ENCODE data around the gene EMC8.
"Not testable (repeated sequence)": the region's sequence is repeated elsewhere in the genome, so short reads cannot be mapped to it uniquely, and the experiment has no call there.

EMC8 gene

DNA sequence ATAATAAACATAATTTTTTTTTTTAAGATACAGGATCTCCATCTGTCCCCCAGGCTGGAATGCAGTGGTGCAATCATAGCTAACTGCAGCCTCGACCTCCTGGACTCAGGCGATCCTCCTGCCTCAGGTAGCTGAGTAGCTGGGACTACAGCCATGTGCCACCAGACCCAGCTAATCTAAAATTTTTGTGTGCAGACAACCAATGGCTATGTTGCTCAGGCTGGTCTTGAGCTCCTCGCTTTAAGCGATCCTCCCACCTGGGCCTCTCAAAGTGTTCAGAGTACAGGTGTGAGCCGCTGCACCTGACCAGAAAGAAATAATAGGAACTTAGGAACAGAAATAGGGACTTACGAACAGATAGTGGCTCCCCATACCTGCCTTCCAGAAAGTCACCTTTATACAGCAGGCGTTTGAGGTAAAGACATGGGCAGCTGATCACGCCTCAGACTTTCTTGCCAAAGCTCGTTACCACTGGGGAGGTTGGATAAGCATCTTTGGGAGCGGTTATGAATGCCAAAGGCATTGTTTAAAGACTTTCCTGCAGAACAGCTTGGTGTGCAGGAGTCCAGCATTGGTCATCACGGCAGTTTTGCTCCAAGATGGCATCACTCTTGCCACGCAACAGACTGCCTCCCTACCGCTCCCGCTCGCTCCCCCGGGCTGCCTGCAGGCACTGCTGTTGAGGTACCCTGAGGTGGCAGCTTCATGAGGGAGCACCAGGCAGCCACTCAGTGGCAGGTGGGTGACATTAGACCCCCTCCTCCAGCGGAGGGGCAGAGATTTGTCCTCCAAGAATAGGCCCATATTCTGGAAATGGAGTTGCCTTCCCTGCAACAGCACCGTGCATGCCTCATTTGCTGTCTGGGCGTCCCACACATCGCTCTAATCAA lies 13.7 kb upstream of the EMC8 start:
- Mint-ChIP-seq H3K9me3 (no peaks in the 10 kb centered on the region), H3K4me1 (no peaks in the 10 kb centered on the region), H3K27me3 (peaks cover 51% of the 10 kb centered on the region), H3K36me3 (no peaks in the 10 kb centered on the region), H3K27ac (no peak overlapping the region), H3K4me3 (no peak overlapping the region)
- CTCF ChIA-PET, result no interaction called here
- DNase-seq, result no peak

DNA sequence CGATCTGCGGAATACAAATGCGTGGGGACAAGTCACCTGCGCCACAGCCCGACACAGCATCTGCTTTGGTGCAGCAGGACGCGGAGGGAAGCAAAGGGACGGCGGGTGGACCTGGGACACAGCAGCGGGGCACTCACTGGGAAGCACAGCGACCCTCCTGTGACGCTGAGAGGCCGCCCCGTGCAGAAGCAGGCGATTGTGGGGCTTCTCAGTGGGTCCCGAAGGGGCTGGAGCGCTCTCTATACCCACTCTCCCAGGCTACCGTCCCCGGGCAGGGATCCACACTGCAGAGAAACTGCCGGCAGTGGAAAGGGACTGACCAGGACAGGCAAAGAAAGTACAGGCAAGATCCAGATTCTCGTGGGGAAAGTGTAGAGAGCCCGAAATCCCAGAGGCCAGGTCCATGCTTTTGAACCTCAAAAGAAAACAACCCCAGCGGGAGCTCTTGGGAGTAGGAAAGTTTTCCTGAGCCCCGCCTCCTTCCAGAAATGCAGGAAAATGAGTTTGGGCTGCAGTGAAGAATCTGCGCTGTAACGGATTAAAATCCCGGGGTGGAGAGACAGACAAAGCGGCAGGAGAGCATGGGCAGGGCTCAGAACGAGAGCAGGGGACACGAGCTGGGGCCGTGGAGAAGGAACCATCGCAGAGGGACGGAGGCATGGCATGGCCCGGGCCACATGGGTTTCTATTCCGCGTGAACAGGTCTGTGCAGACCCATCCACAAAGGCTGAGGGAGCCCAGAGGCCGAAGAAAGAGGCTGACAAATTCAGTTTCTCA lies 12.9 kb upstream of the EMC8 start:
- H3K4me1 Mint-ChIP-seq, result no peaks in the 10 kb centered on the region
- CTCF ChIA-PET, result no interaction called here
- no peaks in the 10 kb centered on the region for H3K36me3 Mint-ChIP-seq

DNA sequence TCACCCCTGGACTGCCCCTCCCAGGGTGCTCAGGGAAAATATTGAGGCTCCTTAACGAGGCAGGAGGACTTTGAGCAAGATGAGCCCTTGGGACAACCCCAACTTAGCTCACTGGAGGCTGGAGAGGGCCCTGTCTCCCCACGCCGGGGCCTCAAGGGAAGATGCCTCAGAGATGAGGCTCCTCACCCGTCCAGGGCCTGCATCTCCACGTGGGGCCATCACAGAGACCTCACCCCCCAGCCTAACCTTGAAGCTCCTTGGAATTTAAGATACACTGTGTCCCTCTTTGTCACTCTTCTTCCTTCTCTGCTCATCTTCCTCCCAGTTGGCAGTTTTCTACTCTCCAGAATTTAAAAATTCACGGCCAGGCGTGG lies 11.4 kb upstream of the EMC8 start:
- no peak for DNase-seq
- Mint-ChIP-seq H3K36me3 (peaks cover 11% of the 10 kb centered on the region), H3K9me3 (no peaks in the 10 kb centered on the region), H3K27ac (no peak overlapping the region), H3K4me1 (no peaks in the 10 kb centered on the region), H3K27me3 (peaks cover 49% of the 10 kb centered on the region), H3K4me3 (no peak overlapping the region)
- CTCF ChIA-PET, result interaction anchor here (0.7 to 1.0 kb wide), 2 partner anchors 9 to 177 kb away, joined by 3 to 5 read pairs; no protein-coding TSS in a partner anchor

More for the DNA sequence above, 12.9 kb upstream of the EMC8 start:
- Mint-ChIP-seq H3K4me3 (no peak overlapping the region), H3K9me3 (no peaks in the 10 kb centered on the region), H3K27ac (no peak overlapping the region), H3K27me3 (peaks cover 49% of the 10 kb centered on the region)
- no peak for DNase-seq

DNA sequence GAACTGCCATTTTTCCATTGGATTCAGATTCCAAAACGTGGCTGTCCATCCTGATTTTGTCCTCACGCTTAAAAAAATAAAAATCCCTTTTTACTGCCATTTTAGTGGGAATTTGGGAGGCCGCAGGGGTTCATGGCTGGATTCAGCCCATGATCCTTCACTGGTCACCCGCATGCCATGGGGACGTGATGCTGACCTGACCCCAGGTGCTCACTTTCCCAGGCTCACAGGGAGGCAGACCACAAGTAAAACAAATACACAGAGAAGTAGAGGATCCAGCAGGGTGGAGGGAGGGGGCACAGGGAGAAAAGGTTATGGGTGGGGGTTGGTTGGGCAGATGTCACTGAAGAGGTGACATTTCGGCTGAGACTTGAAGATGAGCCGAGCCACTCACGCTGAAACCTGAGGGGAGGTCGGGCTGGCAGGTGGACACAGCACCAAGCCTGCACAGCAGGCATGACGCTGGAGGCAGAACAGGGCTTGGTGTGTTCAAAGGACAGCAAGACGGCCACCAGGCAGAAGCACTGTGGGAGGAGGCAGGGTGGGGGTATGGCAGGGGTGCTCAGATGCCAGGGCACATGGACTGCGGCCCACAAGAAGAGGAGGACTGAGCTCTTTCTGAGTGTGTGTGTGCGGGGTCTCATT lies 10.9 kb upstream of the EMC8 start:
- H3K4me1 Mint-ChIP-seq, result no peaks in the 10 kb centered on the region
- no peak overlapping the region for H3K27ac Mint-ChIP-seq
- no peak overlapping the region for H3K4me3 Mint-ChIP-seq

DNA sequence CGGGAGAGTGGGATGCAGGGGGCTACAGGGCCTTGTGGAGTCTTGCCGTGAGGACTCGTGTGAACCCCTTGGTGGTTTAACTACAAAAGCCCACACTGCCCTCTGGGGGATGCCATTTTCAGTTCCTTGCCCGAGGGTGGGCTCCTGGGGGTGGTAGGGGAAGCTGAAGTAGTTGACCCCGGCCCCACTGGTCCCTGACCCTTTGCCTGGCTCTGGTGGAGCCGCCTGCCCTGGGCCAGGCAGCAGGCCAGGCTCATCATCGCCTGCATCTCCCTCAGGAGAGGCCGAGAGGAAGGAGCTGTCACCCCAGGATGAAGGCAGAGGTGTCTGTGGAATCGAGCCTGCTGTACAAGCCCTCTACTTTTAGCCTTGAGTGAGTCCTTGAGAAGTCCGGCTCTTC lies 10.3 kb upstream of the EMC8 start:
- Mint-ChIP-seq H3K4me3 (no peak overlapping the region), H3K27me3 (peaks cover 47% of the 10 kb centered on the region), H3K27ac (no peak overlapping the region), H3K36me3 (peaks cover 21% of the 10 kb centered on the region), H3K4me1 (no peaks in the 10 kb centered on the region), H3K9me3 (no peaks in the 10 kb centered on the region)
- CTCF ChIA-PET, result interaction anchor here (1.0 kb wide), 1 partner anchor 10 kb away, joined by 5 read pairs; no protein-coding TSS in a partner anchor
- DNase-seq, result no peak

More for the DNA sequence above, 10.9 kb upstream of the EMC8 start:
- H3K9me3 Mint-ChIP-seq, result no peaks in the 10 kb centered on the region
- peaks cover 49% of the 10 kb centered on the region for H3K27me3 Mint-ChIP-seq
- CTCF ChIA-PET, result interaction anchor here (0.7 to 1.0 kb wide), 2 partner anchors 9 to 178 kb away, joined by 3 to 5 read pairs; no protein-coding TSS in a partner anchor
- DNase-seq, result no peak
- peaks cover 15% of the 10 kb centered on the region for H3K36me3 Mint-ChIP-seq

DNA sequence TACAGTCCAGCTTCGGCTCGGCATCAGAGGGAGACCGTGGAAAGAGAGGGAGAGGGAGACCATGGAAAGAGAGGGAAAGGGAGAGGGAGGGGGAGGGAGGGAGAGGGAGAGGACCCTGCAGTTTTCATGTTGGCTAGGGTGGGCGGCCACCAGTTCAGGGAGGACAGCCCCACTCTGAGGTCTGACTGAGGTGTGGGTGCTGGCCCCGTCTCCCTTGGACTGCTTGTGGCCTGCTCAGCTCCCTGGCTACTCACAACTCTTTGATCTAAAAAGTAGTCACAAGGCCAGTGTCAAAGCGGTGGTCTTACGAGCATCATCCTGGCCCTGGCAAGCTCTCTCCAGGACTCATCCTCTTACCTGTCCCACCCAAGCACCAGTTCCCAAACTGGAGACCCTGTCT lies 9.6 kb upstream of the EMC8 start:
- Mint-ChIP-seq H3K27me3 (peaks cover 40% of the 10 kb centered on the region), H3K36me3 (peaks cover 24% of the 10 kb centered on the region), H3K27ac (no peak overlapping the region), H3K4me3 (no peak overlapping the region), H3K9me3 (no peaks in the 10 kb centered on the region), H3K4me1 (no peaks in the 10 kb centered on the region)
- CTCF ChIA-PET, result no interaction called here
- DNase-seq, result no peak

DNA sequence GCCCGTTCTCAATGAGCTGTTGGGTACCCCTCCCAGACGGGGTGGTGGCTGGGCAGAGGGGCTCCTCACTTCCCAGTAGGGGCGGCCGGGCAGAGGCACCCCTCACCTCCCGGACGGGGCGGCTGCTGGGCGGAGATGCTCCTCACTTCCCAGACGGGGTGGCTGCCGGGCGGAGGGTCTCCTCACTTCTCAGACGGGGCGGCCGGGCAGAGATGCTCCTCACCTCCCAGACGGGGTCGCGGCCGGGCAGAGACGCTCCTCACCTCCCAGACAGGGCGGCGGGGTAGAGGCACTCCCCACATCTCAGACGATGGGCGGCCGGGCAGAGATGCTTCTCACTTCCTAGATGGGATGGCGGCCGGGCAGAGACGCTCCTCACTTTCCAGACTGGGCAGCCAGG lies 8.8 kb upstream of the EMC8 start:
- H3K4me3 Mint-ChIP-seq, H3K27ac Mint-ChIP-seq, CTCF ChIA-PET, H3K9me3 Mint-ChIP-seq, DNase-seq, H3K4me1 Mint-ChIP-seq: not testable (repeated sequence)
- Mint-ChIP-seq H3K36me3 (peaks cover 31% of the 10 kb centered on the region), H3K27me3 (peaks cover 32% of the 10 kb centered on the region)

DNA sequence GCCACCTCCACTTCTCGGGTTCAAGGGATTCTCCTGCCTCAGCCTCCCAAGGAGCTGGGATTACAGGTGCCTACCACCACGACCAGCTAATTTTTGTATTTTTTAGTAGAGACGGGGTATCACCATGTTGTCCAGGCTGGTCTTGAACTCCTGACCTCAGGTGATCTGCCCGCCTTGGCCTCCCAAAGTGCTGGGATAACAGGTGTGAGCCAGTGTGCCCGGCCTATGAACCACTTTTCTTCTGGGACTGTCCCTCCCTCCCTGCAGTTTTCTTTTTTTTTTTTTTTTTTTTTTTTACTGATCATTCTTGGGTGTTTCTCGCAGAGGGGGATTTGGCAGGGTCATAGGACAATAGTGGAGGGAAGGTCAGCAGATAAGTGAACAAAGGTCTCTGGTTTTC lies 8.0 kb upstream of the EMC8 start:
- peaks cover 25% of the 10 kb centered on the region for H3K27me3 Mint-ChIP-seq
- H3K9me3 Mint-ChIP-seq, H3K27ac Mint-ChIP-seq, DNase-seq, CTCF ChIA-PET, H3K4me1 Mint-ChIP-seq, H3K4me3 Mint-ChIP-seq: not testable (repeated sequence)
- peaks cover 37% of the 10 kb centered on the region for H3K36me3 Mint-ChIP-seq

DNA sequence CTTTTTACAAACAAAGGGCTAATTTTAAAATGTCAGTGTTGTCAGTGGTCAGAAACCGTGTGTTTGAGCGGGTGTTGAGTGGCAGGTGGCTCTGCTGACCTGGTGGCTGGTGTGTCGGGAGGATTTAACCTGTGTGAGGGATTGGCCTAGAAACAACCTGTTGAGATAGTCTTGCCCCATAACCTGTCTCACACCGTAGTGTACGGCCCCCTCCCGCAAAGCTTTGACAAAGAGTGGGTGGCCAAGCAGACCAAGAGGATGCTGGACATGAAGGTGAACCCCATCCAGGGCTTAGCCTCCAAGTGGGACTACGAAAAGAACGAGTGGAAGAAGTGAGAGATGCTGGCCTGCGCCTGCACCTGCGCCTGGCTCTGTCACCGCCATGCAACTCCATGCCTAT lies 7.2 kb upstream of the EMC8 start:
- DNase-seq, result no peak
- Mint-ChIP-seq H3K27me3 (peaks cover 17% of the 10 kb centered on the region), H3K27ac (peak overlapping the region; percentile 46), H3K9me3 (no peaks in the 10 kb centered on the region), H3K4me3 (no peak overlapping the region), H3K4me1 (peaks cover 10% of the 10 kb centered on the region), H3K36me3 (peaks cover 45% of the 10 kb centered on the region)
- CTCF ChIA-PET, result no interaction called here

DNA sequence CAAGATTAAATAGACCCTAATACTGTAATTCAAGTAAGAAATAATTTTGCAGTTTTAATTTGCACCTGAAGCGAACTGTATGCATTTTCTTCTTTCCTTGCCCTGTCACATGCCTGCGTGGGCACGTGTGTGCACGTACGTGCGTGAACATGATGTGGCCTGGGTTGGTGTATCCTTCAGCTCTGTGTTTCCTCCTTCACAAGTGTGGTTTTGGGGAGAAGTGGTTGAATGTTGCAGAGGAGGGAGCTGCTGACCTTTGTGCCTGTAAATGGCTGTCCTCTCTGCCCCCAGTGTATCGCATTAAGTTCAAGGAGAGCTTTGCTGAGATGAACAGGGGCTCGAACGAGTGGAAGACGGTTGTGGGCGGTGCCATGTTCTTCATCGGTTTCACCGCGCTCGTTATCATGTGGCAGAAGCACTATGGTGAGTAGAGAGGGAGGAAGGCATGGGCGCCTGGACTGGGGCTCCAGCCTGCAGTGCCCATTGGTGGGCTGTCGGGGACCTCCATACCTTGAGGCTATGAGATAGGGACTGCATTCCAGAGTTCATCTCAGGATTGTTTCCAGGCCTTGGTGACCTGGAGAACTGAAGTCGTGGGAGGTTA lies 6.2 kb upstream of the EMC8 start:
- H3K27ac Mint-ChIP-seq, result no peak overlapping the region
- H3K27me3 Mint-ChIP-seq, result peaks cover 8% of the 10 kb centered on the region
- peaks cover 20% of the 10 kb centered on the region for H3K4me1 Mint-ChIP-seq
- no peak overlapping the region for H3K4me3 Mint-ChIP-seq
- H3K9me3 Mint-ChIP-seq, result no peaks in the 10 kb centered on the region
- CTCF ChIA-PET, result no interaction called here
- H3K36me3 Mint-ChIP-seq, result peaks cover 48% of the 10 kb centered on the region
- DNase-seq, result no peak

DNA sequence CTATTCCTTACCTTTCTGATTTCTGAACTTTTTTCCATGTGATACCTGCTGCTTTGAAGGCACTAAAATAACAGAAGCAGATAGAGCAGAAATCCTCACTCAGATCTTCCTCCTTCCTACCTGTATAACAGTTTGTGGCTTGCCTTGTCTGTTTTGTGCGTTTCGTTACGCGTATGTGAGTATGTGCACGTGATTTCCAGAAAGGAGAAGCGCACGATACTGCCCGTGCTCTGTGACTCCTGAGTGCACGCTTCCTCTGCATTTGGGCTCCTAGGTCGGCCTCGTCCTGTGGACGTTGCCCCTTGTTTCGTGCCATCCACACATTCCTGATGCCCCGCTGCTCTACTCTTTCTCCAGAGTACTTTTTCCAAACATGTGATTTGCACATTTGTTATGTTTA lies 4.2 kb upstream of the EMC8 start:
- DNase-seq, result no peak
- CTCF ChIA-PET, result interaction anchor here (1.4 kb wide), 1 partner anchor 184 kb away, joined by 5 read pairs; no protein-coding TSS in a partner anchor
- no peaks in the 10 kb centered on the region for H3K9me3 Mint-ChIP-seq
- H3K4me1 Mint-ChIP-seq, result peaks cover 27% of the 10 kb centered on the region
- peak overlapping the region; percentile 64 for H3K27ac Mint-ChIP-seq
- H3K27me3 Mint-ChIP-seq, result no peaks in the 10 kb centered on the region
- H3K36me3 Mint-ChIP-seq, result peaks cover 48% of the 10 kb centered on the region
- no peak overlapping the region for H3K4me3 Mint-ChIP-seq

DNA sequence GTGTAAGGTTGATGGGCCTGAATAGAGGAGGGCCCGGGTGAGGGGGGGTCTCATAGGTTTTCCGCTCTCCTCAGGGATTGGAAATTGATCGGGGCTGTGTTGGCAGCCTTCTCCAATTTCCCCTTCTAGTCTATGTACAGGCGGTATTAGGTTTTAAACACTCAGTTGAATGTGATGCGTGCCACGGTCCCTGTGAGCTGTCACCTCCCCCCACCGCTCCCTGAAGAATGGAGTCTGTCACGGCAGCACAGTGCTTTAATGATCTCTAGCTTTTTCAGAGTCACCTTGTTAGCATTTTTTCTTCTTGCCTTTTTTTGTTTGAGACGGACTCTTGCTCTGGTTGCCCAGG lies 951 bp upstream of the EMC8 start:
- Mint-ChIP-seq H3K4me3 (peak overlapping the region; percentile 86), H3K36me3 (peaks cover 47% of the 10 kb centered on the region), H3K27ac (peak overlapping the region; percentile 90), H3K9me3 (no peaks in the 10 kb centered on the region), H3K4me1 (peaks cover 51% of the 10 kb centered on the region), H3K27me3 (no peaks in the 10 kb centered on the region)
- CTCF ChIA-PET, result interaction anchor here (1.0 to 2.0 kb wide), 2 partner anchors 19 to 188 kb away, joined by 3 to 5 read pairs; no protein-coding TSS in a partner anchor
- DNase-seq, result no peak

DNA sequence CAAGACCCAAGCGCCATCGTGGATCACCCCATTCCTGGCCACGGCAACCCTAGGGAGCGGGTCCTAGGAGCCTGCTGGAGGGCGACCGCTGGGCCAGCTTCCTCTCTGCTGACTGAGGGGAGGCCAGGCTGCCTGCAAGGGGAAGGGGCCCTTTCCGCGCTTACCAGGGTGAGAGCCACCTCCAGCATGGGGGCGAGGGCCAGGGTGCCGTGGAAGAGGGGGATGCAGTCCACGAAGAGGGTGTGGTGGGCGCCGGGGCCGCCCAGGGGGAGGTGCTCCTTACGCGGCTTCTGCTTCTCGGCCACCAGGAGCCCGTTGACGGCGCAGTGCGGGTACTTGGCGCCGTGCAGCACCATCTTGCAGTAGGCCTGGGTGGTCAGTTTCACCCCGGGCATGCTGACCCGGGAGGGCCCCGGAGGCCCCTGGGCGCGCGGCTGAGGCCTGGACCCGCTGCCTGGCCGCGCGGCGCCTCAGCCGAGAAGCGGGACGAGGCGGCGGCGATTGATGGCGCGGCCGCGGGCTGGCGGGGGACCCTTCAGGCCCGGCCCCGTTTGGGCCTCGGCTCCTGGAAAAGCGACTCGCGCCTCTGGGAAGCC lies 345 bp downstream of the EMC8 start:
- peaks cover 53% of the 10 kb centered on the region for H3K4me1 Mint-ChIP-seq
- H3K4me3 Mint-ChIP-seq, result peak overlapping the region; percentile 90
- H3K27me3 Mint-ChIP-seq, result no peaks in the 10 kb centered on the region
- CTCF ChIA-PET, result no interaction called here
- H3K9me3 Mint-ChIP-seq, result no peaks in the 10 kb centered on the region
- H3K27ac Mint-ChIP-seq, result peak overlapping the region; percentile 95
- peaks cover 41% of the 10 kb centered on the region for H3K36me3 Mint-ChIP-seq
- peak; percentile 65 for DNase-seq
